Activated B cell treated with CpG ODN at 0.5 μM for 24 hours (primary cell): ENCODE data around the gene SYNE1. TPM values are rescaled to one million over a fixed set of nuclear protein-coding genes. Genes with fewer than 3 reads are reported as not detected.

Source experiments
- ATAC-seq: fragments of 200-7000 bp; cut with Tn5 transposase; one replicate; pipeline ENCODE4 v1.10.0; 2021; ENCODE audit warnings: low read depth, mild to moderate bottlenecking, moderate library complexity
- CTCF ChIA-PET: fragments of 350-600 bp; sonication (Branson Sonifier 250); formaldehyde crosslinking; loops from one replicate; lab custom pipeline; 2021; ENCODE audit warnings: antibody characterized with exemption; lab: Charles Lee
- POLR2A ChIA-PET: fragments of 350-600 bp; sonication (Branson Sonifier 250); formaldehyde crosslinking; loops from one replicate; lab custom pipeline; 2021; ENCODE audit warnings: antibody characterized with exemption; lab: Charles Lee
- DNase-seq: peaks from one replicate; pipeline ENCODE4 v3.0.0; 2022
- H3K27ac Mint-ChIP-seq: one replicate; pipeline ENCODE4 v1.8.0; 2020; ENCODE audit warnings: mixed read lengths
- H3K27me3 Mint-ChIP-seq: one replicate; pipeline ENCODE4 v1.8.0; 2021; ENCODE audit warnings: mixed read lengths
- H3K36me3 Mint-ChIP-seq: one replicate; pipeline ENCODE4 v1.8.0; 2021; ENCODE audit warnings: low read depth, mixed read lengths
- H3K4me1 Mint-ChIP-seq: one replicate; pipeline ENCODE4 v1.8.0; 2021; ENCODE audit warnings: mixed read lengths
- H3K4me3 Mint-ChIP-seq: one replicate; pipeline ENCODE4 v1.8.0; 2020; ENCODE audit warnings: mild to moderate bottlenecking, mixed read lengths
- H3K9me3 Mint-ChIP-seq: one replicate; pipeline ENCODE4 v1.8.0; 2020; ENCODE audit warnings: mixed read lengths
- CTCF ChIP-seq: fragments of 200-600 bp; IDR thresholded peaks from one replicate; pipeline ENCODE4 v1.8.0; 2022; ENCODE audit warnings: antibody characterized with exemption, mild to moderate bottlenecking
- intact Hi-C: fragments of 100-400 bp; cut with micrococcal nuclease; formaldehyde crosslinking; loops from one replicate; pipeline ENCODE4 v1.15.1; 2024
- total RNA-seq: library from RNA; stranded (reverse); gene quantifications from 2 replicates; pipeline ENCODE4 v1.2.3, GENCODE V29; 2022

Gene SYNE1
- total RNA-seq, 1 donor from 2014 or later = 74.9 TPM

DNA sequence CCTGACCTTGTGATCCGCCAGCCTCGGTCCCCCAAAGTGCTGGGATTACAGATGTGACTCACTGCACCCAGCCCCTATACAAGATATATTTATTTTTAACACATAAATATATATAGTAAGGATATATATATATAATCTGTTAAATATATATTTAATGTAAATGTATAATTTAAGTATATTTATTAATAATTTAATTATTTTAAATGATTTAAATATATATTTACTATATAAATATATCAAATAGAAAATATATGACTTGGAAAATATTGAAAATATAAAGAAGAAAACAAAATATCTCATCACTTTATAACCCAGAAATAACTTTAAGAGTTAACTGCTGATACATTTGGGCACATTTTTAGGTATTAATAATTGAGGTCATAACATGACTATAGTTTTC is 324.7 kb downstream of the SYNE1 start:
- H3K27ac Mint-ChIP-seq = no peak overlapping the region
- no peak for ATAC-seq
- no peak for TF ChIP-seq CTCF
- no peaks in the 10 kb centered on the region for H3K36me3 Mint-ChIP-seq
- intact Hi-C loops = no loop called here
- ChIA-PET CTCF (no interaction called here), POLR2A (no interaction called here)
- DNase-seq = no peak
- H3K9me3 Mint-ChIP-seq = no peaks in the 10 kb centered on the region
- no peak overlapping the region for H3K4me3 Mint-ChIP-seq
- peaks cover 3% of the 10 kb centered on the region for H3K27me3 Mint-ChIP-seq
- H3K4me1 Mint-ChIP-seq = peaks cover 9% of the 10 kb centered on the region

- intact Hi-C loops = no loop called here
- H3K27me3 Mint-ChIP-seq = peaks cover 3% of the 10 kb centered on the region
- no peak overlapping the region for H3K4me3 Mint-ChIP-seq
- ChIA-PET POLR2A (interaction anchor here (0.5 kb wide), 1 partner anchor 909 kb away, joined by 7 read pairs; no protein-coding TSS in a partner anchor), CTCF (interaction anchor here (0.7 kb wide), 1 partner anchor 840 kb away, joined by 3 read pairs; no protein-coding TSS in a partner anchor)
- TF ChIP-seq CTCF = no peak
- H3K36me3 Mint-ChIP-seq = no peaks in the 10 kb centered on the region
- no peak for ATAC-seq
- peaks cover 3% of the 10 kb centered on the region for H3K4me1 Mint-ChIP-seq
- no peaks in the 10 kb centered on the region for H3K9me3 Mint-ChIP-seq
- no peak for DNase-seq
- no peak overlapping the region for H3K27ac Mint-ChIP-seq
Observed at GRCh38 chr6:152310371-152310954, 326.7 kb downstream of the SYNE1 start.

DNA sequence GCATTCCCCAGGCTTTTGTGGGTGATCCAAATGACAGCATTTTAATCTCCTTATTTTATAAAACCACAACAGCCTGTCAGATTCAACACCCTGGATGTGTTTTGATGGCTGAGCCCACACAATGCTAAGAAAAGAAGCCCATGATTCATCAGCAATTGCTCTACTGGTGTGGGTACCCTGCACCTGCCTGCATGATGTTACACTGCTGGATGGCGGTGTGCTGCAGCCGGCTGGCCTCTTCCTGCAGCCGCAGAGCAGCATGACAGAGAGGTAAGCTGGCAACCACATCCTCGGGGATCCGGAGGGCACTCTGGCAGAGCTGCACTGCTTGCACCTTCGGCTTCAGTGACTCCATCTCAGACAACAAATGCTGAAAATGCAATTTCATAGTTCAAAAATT is 327.5 kb downstream of the SYNE1 start:
- CTCF ChIA-PET = no interaction called here
- no peaks in the 10 kb centered on the region for H3K9me3 Mint-ChIP-seq
- no peaks in the 10 kb centered on the region for H3K4me1 Mint-ChIP-seq
- peaks cover 3% of the 10 kb centered on the region for H3K27me3 Mint-ChIP-seq
- DNase-seq (no peak), ATAC-seq (no peak)
- H3K27ac Mint-ChIP-seq = no peak overlapping the region
- H3K36me3 Mint-ChIP-seq = no peaks in the 10 kb centered on the region
- intact Hi-C loops = no loop called here
- TF ChIP-seq CTCF = no peak
- POLR2A ChIA-PET = no interaction called here
- H3K4me3 Mint-ChIP-seq = no peak overlapping the region

DNA sequence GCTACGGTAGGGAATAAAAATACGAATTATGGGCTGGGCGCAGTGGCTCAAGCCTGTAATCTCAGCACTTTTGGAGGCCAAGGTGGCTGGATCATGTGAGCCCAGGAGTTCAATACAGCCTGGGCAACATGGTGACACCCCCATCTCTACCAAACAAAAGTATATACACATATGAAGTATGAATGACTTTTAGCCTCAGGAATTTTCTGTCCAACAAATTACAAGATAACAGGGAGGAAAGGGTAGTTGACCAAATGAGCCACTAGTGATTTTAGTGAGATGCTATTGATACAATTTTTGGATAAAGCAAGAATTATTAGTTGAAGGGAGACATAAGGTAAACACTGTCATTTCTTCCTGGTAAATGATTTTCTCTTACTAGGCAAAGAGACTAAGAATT is 328.2 kb downstream of the SYNE1 start:
- no peaks in the 10 kb centered on the region for H3K4me1 Mint-ChIP-seq
- no peaks in the 10 kb centered on the region for H3K36me3 Mint-ChIP-seq
- H3K27me3 Mint-ChIP-seq = peaks cover 3% of the 10 kb centered on the region
- ATAC-seq (no peak), DNase-seq (no peak)
- no peak overlapping the region for H3K27ac Mint-ChIP-seq
- ChIA-PET CTCF (no interaction called here), POLR2A (no interaction called here)
- H3K4me3 Mint-ChIP-seq = no peak overlapping the region
- TF ChIP-seq CTCF = no peak
- no peaks in the 10 kb centered on the region for H3K9me3 Mint-ChIP-seq
- intact Hi-C loops = no loop called here

- DNase-seq = no peak
- no peaks in the 10 kb centered on the region for H3K4me1 Mint-ChIP-seq
Observed at GRCh38 chr6:152308306-152308705, 328.9 kb downstream of the SYNE1 start.

More at GRCh38 chr6:152308306-152308705, 328.9 kb downstream of the SYNE1 start:
- Mint-ChIP-seq H3K4me3 (no peak overlapping the region), H3K9me3 (no peaks in the 10 kb centered on the region), H3K27me3 (peaks cover 3% of the 10 kb centered on the region), H3K36me3 (no peaks in the 10 kb centered on the region), H3K27ac (no peak overlapping the region)
- intact Hi-C loops = no loop called here
- TF ChIP-seq CTCF = no peak
- POLR2A ChIA-PET = no interaction called here
- ATAC-seq = no peak
- CTCF ChIA-PET = no interaction called here
